Upper lobe of left lung (tissue), 4 donors: ENCODE measurements around the gene ACO1.

Source experiments
- CTCF ChIP-seq, 6 experiments: fragments of 450-650 bp in 4 of 6; fragments of 200-600 bp in 2 of 6; sonication (generic) in 2 of 6; IDR thresholded peaks; one replicate each; pipeline ENCODE4 v1.5.1; 2016 to 2019; ENCODE audit warnings: antibody characterized with exemption in 6 of 6
- POLR2AphosphoS5 ChIP-seq, 2 donors: sonication (generic); formaldehyde crosslinking; IDR thresholded peaks; one replicate each; pipeline ENCODE4 v1.5.1; 2017; ENCODE audit warnings: antibody characterized with exemption in 2 of 2

GRCh38 chr9:32431196-32431595, 46.8 kb downstream of the ACO1 start:
- TF ChIP-seq CTCF (IDR thresholded peaks at IDR 0.05) (no peak), POLR2AphosphoS5 (IDR thresholded peaks at IDR 0.05) (no peak)
